Right forelimb (tissue), 1 donor: ENCODE data around the gene TMEM35B.
"Not testable (repeated sequence)": the region's sequence is repeated elsewhere in the genome, so short reads cannot be mapped to it uniquely, and the experiment has no call there.

Experiments used
- DNase-seq: peaks from one replicate; pipeline ENCODE4 v3.0.0-alpha.2; 2018

Gene TMEM35B

DNA sequence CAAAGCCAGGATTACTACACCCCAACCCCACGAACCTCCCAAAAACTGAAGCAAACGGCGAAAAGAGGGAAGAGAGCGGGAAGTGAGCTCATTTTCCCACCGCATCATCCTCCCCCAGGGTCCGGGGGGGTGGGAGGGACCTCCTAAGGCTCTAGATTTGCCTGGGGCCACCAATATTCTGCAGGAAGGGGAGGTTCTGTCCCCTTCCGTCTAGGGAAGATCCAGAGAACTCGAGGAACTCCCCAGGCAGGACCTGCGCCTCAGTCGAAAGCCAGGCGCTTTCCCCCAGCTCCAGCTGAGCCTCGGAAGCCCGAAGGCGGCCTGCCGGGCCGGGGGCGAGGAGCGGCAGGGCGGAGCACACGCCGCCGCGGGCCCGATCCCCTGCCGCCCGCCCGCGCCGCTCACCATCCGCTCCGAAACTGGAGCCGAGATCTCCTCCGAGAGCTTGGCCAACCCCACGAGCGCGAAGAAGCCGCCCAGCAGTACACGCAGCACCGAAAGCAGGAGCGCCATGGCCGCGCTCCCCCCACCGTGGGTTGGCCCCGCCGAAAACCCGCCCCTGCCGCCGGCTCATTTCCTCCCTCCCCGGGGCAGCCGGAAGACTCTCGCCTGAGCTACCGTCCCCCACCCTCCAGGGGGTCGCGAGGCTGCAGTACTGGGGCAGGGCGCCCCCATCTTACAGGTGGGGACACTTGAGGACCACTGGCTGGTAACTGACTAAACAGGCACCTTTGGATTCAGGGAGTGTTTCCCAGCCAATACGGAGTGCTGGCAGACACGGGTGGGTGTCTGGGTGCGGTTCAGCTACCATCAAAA lies at the start of gene TMEM35B:
Gene TMEM35B (minus strand): TSS at position 555 of the 816 bp plus-strand sequence. CDS start 42 bp downstream, at position 513.
- DNase-seq = peak; percentile 86

DNA sequence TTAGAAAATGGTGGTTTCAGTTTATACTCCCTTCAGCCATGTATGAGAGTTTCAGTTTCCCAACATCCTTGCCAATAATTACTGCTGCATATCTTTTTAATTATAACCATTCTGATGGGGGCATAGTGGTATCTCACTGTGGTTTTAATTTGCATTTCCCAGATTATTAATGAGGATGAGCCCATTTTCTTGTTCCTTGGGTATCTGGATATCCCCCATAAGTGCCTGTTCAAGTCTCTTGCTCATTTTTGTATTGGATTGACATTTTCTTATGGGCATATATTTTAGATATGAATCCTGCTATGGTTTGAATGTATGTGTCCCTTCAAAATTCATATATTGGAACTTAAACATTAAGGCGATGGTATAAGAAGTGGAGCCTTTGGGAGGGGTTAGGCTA lies 48.2 kb upstream of the TMEM35B start:
- DNase-seq = no peak

DNA sequence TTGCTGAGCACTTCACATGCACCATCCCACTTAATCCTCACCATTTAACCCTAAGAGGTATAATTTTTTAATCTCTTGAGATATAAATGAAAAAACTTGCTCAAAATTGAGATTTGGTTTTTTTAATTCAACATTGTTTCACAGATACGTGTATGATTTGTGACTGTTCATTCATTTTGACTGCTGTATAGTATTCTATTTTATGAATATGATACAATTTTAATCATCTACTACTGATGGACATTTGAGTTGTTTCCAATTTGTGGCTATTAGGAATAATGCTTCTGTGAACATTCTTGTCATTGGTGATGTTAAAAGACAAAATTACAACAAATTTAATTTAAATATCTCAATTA lies 47.2 kb upstream of the TMEM35B start:
- no peak for DNase-seq

DNA sequence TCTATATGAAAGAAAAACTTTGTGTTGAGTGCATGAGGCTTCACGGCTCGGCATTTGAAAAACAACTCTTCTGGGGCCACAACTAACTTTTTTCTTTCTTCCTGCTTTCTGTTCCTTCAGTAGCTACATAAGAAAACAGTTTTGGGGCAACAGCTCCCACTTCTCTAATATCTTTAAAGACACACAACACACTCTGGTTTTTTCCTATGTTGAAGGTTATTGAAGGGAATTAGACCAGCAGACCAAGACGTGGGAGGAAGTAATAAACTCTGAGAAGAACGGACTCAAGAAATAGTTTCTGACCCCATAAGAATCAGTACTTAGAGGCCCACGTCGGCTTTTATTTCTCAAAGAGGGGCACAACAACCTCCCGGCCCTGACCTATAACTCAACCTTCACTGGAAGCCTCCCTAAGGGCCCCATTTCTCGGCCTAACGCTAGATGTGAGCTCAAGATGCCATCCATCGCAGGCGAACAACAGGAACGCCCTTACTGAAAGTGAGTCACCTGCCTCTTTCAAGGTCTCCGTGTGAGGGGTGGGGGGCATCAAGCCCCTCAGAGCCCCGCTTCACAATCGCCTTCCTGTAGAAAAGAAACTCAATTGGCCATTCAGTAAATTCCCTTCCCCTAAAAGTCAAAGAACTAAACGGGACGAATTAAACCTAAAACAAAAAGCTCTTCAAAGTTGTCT lies 45.8 kb upstream of the TMEM35B start:
- DNase-seq = peak; percentile 58

DNA sequence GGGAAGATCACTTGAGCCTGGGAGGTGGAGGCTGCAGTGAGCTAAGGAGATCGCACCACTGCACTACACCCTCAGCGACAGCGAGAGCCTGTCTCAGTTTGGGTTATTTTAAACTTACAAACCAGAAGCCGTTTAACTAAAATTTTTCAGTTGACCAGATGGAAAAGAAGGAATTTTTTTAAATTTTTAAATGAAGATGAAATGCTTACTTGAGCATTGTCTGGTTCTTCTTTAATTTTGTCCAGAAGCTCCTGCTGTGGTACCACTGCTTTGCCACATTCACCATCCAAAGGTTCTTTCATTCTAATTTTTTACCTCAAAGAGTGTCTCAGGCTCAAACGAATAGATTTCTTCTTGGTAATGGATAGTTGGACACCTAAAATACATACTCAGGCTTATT lies 45.2 kb upstream of the TMEM35B start:
- DNase-seq = no peak

DNA sequence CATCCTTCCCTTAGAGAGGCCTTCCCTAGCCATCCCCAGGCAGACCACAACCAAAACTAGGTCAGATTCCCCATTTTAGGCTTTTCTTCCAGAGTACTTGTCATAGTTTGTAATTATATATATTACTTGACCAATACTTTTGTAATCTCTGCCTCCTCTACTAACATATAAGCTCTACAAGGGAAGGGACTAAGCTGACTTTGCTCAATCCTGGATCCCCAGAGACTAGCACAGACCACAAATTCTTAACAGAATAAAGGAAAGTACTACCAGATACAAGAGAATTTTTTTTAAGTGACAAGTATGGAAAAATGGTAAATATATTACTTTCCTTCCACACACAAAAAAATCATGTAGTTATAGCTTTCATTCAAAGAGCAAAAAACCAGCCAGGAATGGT lies 44.6 kb upstream of the TMEM35B start:
- no peak for DNase-seq

DNA sequence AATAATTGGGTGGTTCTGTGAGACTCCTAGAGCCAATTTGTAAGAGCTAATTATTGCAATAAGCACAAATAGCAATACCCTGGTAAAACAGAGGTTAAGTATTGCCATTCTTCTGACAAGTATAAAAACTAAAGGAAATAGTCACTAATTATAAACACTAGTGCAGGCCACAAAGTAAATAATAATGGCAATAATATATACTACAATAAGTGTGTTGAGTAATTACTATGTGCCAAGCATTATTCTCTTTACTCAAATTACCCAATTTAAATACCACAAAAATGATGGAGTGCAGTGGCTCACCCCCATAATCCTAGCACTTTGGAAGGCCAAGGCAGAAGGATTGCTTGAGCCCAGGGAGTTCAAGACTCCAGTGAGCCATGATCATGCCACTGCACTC lies 31.3 kb upstream of the TMEM35B start:
- DNase-seq = no peak

DNA sequence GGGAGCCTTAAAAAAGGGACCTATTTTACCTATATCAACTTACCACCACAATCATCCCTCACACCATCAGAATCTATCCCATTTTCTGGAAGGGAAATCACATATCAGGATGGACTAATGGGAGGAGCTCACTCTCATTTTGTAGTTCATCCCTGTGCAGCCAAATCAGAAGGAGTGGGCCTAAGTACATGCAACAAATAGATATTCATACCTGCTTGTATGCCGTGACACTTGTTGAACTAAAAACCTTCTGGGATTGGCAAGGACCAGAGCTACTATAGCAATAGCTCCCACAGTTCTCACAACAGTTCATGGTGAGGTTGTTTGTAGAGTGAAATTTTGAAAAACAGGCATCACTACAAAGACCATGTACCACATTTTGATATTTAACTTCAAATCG lies 29.3 kb upstream of the TMEM35B start:
- DNase-seq = no peak

DNA sequence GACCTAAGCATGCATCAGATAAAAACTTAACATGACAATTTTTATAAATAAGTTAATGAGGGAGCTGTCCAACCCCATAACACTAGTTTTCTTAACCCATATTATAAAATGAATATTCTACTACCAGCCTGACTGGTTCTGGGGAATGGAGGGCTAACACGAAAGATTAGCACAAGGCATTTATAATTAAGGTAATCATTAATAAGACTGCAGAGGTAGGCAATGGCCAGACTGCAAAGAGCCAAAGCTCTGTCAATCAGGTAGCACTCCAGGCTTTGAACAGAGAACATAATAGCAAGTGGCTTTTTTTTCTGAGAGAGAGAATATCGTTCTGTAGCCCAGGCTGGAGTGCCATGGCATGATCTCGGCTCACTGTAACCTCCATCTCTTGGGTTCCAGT lies 20.6 kb upstream of the TMEM35B start:
- DNase-seq = no peak

DNA sequence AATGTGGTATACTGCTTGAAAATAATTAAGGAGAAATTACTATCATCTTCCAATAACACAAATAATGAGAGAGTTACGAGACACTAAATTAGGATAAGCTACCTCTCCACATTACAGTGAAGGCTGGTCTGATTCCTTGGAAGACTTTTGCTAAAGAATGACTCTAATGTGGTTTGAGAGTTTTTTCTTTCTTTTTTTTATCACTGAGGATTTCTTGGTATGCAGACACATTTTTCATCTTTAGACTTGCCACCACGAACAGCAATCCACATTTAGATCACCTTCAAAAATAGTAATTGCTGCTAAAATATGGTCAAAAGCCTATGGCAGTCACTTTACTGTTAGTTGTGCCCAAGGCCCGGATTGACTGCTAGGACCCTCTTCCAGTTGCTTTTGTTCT lies 16.6 kb upstream of the TMEM35B start:
- DNase-seq = no peak

DNA sequence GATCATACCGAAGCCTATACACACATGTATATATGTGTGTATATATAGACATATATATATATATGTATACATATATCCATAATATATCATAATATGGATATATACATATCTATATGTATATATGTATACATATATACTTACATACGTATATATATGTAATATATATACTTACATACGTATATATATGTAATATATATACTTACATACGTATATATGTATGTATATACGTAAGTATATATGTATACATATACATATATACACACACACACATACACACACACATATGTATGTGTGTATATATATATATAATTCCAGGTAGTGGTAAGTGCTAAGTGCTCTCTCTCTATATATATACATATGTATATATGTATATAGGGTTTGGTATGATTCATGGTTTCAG lies 9.7 kb upstream of the TMEM35B start:
- no peak for DNase-seq

DNA sequence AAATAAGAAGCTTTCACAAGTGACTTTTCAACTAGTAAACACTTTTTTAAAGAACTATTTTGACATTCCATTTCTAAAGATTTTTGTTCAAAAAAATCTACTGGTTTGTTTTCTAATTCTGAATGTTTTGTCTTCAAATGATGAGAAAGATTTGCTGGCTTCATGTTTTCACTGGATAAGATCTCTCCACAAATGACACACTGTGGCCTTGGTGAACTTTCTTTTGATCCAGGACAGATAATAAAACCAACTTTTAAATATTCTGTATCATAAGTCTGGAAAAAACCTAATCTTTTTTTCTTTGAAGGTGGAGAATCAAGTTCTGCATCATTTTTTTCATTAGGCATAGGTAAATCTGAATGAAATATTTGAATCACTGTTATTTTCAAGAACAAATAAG lies 3.4 kb upstream of the TMEM35B start:
- DNase-seq = no peak

DNA sequence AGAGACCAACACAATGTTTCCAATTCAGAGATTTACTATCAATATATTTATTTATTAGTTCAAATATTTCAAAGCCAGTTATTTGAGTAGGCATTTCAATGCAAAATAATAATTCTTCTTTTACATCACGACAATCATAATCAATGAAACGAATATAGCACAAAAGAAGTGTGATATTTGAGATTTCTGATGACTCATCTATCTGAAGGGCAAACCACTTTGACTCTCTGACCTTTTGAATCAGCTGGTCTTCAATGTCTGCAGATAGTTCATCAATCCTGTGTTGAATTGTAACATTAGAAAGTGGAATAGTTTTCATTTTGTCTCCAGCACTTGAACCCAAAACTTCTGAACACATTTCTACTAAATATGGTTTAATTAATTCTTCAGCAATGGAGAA lies 3.0 kb upstream of the TMEM35B start:
- DNase-seq = no peak

DNA sequence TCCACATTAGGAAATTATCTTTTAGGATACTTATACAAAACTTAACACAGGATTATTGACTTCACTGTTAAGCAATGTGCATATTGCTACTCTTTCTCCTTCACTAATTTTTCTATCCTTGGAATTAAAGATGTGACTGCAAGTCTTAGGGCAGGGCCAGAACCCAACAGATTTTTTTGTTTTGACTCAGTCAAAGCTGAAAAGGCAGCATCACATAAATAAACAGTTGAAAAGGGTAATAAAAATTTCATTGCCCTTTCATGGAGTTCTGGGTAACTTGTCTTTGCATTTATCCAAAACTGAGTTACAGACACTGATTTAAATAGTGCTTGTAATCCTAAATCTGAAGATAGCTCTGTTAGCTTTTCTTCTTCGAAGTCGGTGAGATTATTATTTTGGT lies 1.9 kb upstream of the TMEM35B start:
- DNase-seq = no peak

DNA sequence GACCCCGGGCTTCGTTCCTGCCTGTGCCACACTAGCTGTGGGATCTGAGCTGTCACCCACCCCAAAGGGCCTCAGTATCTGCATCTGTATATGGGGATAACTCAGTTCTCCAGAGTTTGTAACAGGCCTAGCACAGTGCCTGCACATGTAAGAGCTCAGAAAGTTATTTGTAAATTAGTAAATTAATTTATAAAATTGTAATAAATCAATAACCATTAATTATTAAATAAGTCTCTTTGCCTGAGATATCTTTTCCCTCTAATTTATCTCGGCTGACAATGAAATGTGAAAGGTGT lies 410 bp upstream of the TMEM35B start:
- DNase-seq = not testable (repeated sequence)

DNA sequence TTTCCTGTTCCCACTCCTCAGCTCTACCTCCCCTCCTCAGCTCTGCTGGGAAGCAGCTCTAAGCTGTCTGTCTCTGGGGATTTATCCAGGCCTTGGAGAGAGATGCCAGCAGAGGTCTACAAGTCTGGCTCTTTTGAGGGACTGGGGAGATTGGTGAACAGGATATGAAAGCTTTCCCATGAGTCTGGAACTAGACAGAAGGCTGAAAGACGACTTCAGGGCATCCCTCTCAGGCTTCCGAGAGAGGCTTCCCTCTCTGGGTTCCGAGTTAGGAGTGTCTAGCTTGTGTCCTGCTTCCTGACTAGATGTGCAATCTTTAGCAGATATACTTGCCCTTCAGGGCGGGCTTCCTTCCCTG lies 733 bp downstream of the TMEM35B start:
- no peak for DNase-seq

DNA sequence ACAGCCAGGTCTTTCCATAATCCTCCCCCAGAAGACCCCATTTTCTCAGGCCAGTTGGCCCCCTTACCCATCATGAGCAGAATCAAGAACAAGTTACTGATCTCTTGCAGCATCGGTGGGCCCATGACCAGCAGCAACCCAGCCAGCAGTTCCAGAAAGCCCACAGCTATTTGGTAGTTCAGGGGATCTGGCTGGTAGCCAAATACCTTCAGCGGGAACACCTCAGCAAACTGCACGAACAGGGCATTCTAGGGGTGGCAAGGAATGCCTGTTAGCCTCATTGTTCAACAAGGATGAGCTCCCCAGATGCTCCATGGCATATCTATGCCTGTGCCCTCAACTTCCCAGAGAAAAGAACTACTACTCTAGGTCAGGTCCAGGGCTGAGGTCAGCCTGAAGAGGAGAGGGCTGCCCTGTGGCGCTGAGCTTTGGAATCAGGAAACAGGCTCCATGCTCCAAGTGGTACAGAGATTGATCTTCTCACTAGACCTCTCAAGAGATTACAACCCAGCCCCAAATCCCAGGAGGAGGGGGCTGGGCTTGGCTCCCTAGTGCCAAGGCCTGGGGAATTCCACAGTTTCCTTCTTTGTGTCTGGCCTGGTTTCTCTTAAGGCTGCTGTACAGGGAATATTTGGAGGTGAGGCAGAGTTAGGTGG lies 1.3 kb downstream of the TMEM35B start:
- DNase-seq = no peak

DNA sequence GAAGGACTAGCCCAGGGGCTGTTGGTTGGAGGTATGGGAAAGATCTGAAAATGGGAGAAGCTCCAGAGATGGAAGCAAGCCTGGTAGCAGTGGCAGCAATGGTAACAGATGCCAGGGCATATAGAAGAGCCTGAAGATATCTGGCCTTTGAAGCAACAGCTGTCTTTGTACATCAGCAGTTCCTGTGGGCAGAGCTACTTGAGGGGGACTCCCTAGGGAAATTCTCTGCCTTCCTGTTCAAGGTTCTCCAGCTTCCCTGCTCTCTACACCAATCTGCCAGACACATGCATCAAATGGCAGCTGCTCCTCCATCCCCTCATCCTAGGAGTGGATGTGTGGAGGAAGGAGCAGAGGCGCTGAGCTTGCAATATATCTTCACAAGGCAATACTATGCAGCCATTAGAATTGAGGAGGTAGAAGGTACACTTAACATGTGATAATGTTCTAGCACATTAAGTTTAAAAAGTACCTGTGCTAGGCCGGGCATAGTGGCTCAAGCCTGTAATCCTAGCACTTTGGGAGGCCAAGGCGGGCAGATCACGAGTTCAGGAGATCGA lies 2.2 kb downstream of the TMEM35B start:
- DNase-seq = no peak

DNA sequence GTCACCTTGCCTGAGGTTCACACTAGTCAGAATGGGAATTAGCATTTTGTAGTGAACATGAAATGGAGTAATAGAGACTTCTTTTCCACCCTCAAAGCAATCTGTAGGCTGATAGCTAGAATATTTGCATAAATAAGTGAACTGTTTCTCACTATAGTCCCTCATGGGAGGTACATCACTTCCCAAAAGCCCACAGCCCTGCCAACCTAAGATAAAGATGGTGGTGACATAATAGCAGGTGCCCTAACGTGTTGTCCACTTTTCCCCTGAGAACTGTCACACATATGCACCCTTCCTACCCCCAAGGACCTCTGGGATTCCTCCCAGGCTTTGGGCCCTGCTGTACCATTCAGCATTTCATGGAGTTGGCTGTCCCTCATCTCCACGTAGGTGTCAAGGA lies 4.4 kb downstream of the TMEM35B start:
- DNase-seq = no peak

DNA sequence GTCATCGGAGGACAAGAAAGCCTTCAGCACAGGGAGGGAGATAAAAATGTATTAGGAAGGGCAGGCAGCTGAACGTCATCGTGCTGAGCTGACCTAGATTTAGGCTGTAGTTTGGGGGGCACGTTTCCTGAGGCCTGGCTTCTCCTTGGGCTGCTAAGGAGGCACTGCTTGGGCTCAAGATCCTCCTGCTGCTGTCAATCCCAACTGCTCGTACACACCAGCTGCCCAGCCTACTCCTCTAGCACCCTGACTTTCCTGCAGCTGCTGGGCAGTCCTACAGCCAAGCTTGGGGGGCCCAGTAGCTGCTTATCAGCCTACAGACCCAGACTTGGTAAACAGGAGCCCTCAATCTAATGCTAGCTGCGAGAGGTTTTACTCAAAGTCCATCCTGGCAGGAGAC lies 6.2 kb downstream of the TMEM35B start:
- no peak for DNase-seq

DNA sequence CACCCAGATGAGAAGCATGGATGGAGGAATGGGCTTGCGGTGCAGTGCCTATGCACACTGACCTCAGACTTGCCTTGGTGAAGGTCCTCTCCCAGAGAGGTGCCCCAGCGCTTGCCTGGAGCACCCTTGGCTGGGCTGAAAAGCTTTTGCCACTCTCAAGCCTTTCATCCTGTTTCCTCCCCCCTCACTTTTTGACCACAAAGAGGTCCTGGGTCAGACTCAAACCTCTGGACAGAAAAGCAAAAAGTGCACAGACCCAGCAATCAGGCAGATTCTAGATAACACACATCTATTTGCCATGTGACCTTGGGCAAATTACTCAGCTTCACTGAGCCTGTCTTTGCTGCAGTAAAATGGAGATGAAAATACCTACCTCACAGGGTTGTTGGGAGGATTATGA lies 7.3 kb downstream of the TMEM35B start:
- DNase-seq = no peak

DNA sequence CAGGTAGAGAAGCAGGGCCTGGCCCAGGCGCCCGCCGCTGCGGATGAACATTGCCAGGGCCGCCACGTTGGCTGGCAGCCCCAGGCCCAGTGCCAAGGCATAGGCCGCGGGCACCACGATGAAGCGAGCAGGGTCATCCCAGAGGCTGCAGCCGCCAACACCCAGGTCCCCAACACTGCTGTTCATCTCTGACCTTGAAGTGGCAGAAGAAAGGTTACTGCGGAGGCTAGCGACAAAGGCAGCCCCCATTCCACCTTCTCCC lies 8.0 kb downstream of the TMEM35B start:
- DNase-seq = no peak

DNA sequence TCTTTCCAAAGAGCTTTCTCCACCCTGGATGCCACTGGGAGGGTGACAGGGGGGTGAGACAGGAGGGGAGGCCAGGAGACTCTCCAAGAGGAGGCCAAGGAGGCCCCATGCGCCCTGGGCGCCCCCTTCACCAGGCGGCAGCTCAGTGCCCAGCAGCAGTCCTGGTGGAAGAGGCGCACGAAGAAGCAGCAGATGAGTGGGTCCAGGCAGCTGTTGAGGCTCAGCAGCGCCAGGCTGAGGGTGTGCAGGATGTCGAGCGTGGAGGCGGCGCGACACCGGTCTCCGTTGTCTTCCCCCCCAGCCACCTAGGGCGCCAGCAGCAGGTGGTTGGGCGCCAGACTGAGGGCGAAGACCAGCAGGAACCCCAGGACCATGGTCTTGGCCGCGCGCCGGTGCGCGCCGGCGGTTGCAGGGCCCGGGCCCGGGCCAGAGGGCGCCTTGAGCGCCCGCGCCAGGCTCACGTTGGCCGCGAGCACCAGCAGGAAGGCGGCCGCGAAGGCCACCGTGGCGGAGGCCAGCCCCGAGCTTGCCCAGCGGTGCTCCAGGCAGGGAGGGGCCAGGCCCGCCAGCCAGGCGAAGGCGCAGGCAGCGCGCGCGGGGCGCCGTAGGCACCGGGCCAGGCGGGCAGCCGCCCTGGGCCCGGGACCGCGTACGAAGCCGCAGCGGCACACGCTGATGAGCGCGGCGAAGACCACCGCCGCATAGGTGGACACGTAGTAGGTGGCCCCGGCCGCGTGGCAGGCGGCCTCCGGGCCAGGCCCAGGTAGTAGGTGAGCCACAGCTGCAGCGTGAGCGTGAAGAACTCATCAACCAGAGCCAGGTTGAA lies 8.6 kb downstream of the TMEM35B start:
- no peak for DNase-seq

DNA sequence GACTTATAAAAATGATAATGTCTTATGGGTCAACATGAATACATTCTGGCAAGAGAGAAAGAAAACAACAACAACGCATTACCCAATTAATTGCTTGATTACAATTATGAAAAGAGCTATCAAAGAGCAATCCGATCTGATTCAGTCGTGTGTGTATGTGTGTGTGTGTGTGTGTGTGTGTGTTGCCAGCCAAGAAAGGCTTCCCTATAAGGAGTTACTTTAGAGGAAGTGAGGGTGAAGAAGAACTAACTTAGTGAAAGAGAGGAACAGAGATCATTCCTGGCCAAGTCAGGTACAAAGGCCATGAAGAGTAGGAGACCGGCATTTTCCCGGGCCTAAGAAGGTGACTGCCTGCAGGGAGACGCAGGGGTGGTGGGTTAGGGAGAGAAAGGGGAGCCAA lies 9.4 kb downstream of the TMEM35B start:
- DNase-seq = no peak
